SK-N-SH (cell line): ENCODE results near the gene PAM. TPM values are rescaled to one million over a fixed set of nuclear protein-coding genes. Genes with fewer than 3 reads are reported as not detected.

ENCODE experiments used
- CTCF ChIA-PET: fragments of 300-600, 350-600 bp; formaldehyde crosslinking; extraction: SDS; loops from one replicate; lab custom pipeline; 2021; lab: Yijun Ruan, JAX
- POLR2A ChIA-PET: fragments of 350-600 bp; sonication (Branson Sonifier 250); formaldehyde crosslinking; extraction: SDS; loops from one replicate; lab custom pipeline; 2020; ENCODE audit warnings: antibody characterized with exemption, inconsistent platforms; lab: Yijun Ruan, JAX
- DNase-seq: peaks from one replicate; pipeline ENCODE4 v3.0.0; 2012
- H2AFZ ChIP-seq: fragments of 200-600 bp; sonication (generic); 2 replicates; pipeline ENCODE4 v1.8.1; 2016; ENCODE audit warnings: antibody characterized with exemption, mild to moderate bottlenecking, low read depth
- H3F3A ChIP-seq: fragments of 200-600 bp; sonication (generic); replicated peaks from 2 replicates; pipeline ENCODE3; 2016; ENCODE audit warnings: antibody characterized with exemption, mild to moderate bottlenecking; ENCODE audit not compliant: insufficient read depth
- H3K27ac ChIP-seq, 2 experiments: fragments of 200-500 bp in 1 of 2; fragments of 200-600 bp in 1 of 2; sonication (Bioruptor generic) in 1 of 2; sonication (generic), shearing (Covaris generic) in 1 of 2; 2 replicates each; pipeline versions ENCODE4 v1.5.1 to v1.6.1; 2014 to 2016; ENCODE audit warnings: low read depth in 2 of 2, inconsistent platforms in 1 of 2, low read length in 1 of 2, mild to moderate bottlenecking in 1 of 2, mixed read lengths in 1 of 2
- H3K27me3 ChIP-seq: fragments of 200-600 bp; sonication (generic), shearing (Covaris generic); 2 replicates; pipeline ENCODE4 v1.6.1; 2016; ENCODE audit warnings: mixed run types; ENCODE audit not compliant: insufficient read depth
- H3K36me3 ChIP-seq, 2 experiments: fragments of 200-500 bp in 1 of 2; fragments of 200-600 bp in 1 of 2; sonication (Bioruptor generic) in 1 of 2; sonication (generic) in 1 of 2; replicated peaks in 1 of 2; 2 replicates each; pipeline versions ENCODE3 to v1.5.1; 2014 to 2016; ENCODE audit warnings: low read length in 1 of 2, mild to moderate bottlenecking in 1 of 2; ENCODE audit not compliant: insufficient read depth in 2 of 2, control insufficient read depth in 1 of 2
- H3K4me1 ChIP-seq, 2 experiments: fragments of 200-500 bp in 1 of 2; fragments of 200-600 bp in 1 of 2; sonication (Bioruptor generic) in 1 of 2; sonication (generic), shearing (Covaris generic) in 1 of 2; 2 replicates each; pipeline versions ENCODE4 v1.5.1 to v1.6.1; 2014 to 2016; ENCODE audit warnings: low read depth in 1 of 2, low read length in 1 of 2, mixed run types in 1 of 2; ENCODE audit not compliant: insufficient read depth in 2 of 2, control insufficient read depth in 1 of 2
- H3K4me2 ChIP-seq: fragments of 200-600 bp; sonication (generic), shearing (Covaris generic); 2 replicates; pipeline ENCODE4 v1.6.1; 2017; ENCODE audit warnings: mixed run types
- H3K4me3 ChIP-seq, 2 experiments: fragments of 200-500 bp in 1 of 2; fragments of 200-600 bp in 1 of 2; sonication (Bioruptor generic) in 1 of 2; sonication (generic), shearing (Covaris generic) in 1 of 2; 2 replicates each; pipeline versions ENCODE4 v1.5.1 to v1.8.1; 2014 to 2016; ENCODE audit warnings: low read depth in 2 of 2, inconsistent platforms in 1 of 2, low read length in 1 of 2, mild to moderate bottlenecking in 1 of 2, mixed read lengths in 1 of 2, moderate library complexity in 1 of 2
- H3K79me2 ChIP-seq: fragments of 200-600 bp; sonication (generic); 2 replicates; pipeline ENCODE4 v1.8.1; 2017; ENCODE audit warnings: mild to moderate bottlenecking; ENCODE audit not compliant: insufficient read depth
- H3K9ac ChIP-seq: fragments of 200-600 bp; sonication (generic); 2 replicates; pipeline ENCODE4 v1.6.1; 2017; ENCODE audit warnings: mixed run types
- H3K9me2 ChIP-seq: fragments of 200-600 bp; sonication (generic); 2 replicates; pipeline ENCODE4 v1.6.1; 2017; ENCODE audit warnings: mixed run types
- H3K9me3 ChIP-seq: fragments of 200-600 bp; sonication (generic); 2 replicates; pipeline ENCODE4 v1.6.1; 2017; ENCODE audit warnings: mixed run types, mild to moderate bottlenecking, moderate library complexity
- H4K20me1 ChIP-seq: fragments of 200-600 bp; sonication (generic); 2 replicates; pipeline ENCODE4 v1.6.1; 2017; ENCODE audit warnings: mild to moderate bottlenecking, mixed run types; ENCODE audit not compliant: insufficient read depth
- CHD2 ChIP-seq: fragments of 150-350 bp; IDR thresholded peaks from 2 replicates; pipeline ENCODE4 v1.6.1; 2018; ENCODE audit warnings: low read length; ENCODE audit not compliant: partially characterized antibody
- CTCF ChIP-seq: fragments of 200-600 bp; sonication (generic); IDR thresholded peaks from 2 replicates; pipeline ENCODE4 v1.6.1; 2017; ENCODE audit warnings: antibody characterized with exemption, mild to moderate bottlenecking, moderate library complexity
- ELF1 ChIP-seq: IDR thresholded peaks from 2 replicates; pipeline ENCODE4 v1.4.0; 2012
- EZH2phosphoT487 ChIP-seq: fragments of 200-600 bp; sonication (generic); IDR thresholded peaks from 2 replicates; pipeline ENCODE4 v1.6.1; 2017; ENCODE audit warnings: low read depth, mixed run types, mild to moderate bottlenecking, antibody characterized with exemption, moderate library complexity, borderline replicate concordance
- FOXM1 ChIP-seq: IDR thresholded peaks from 2 replicates; pipeline ENCODE4 v1.4.0; 2012; ENCODE audit warnings: low read depth, mild to moderate bottlenecking
- IRF3 ChIP-seq: fragments of 150-350 bp; IDR thresholded peaks from 2 replicates; pipeline ENCODE4 v1.6.1; 2016; ENCODE audit warnings: mild to moderate bottlenecking, low read depth, low read length
- JUND ChIP-seq: IDR thresholded peaks from 2 replicates; pipeline ENCODE4 v1.4.0; 2012
- MXI1 ChIP-seq: IDR thresholded peaks from 2 replicates; pipeline ENCODE4 v1.6.1; 2012; ENCODE audit warnings: mild to moderate bottlenecking, low read depth, low read length, improper control_type of control experiment
- NFIC ChIP-seq: IDR thresholded peaks from 2 replicates; pipeline ENCODE4 v1.4.0; 2012; ENCODE audit warnings: borderline replicate concordance
- NRF1 ChIP-seq: IDR thresholded peaks from 2 replicates; pipeline ENCODE4 v1.6.1; 2012; ENCODE audit warnings: low read depth, mild to moderate bottlenecking, low read length
- PBX3 ChIP-seq: IDR thresholded peaks from 2 replicates; pipeline ENCODE4; 2012
- RAD21 ChIP-seq: IDR thresholded peaks from 2 replicates; pipeline ENCODE4 v1.6.1; 2012; ENCODE audit warnings: mild to moderate bottlenecking, low read length
- RCOR1 ChIP-seq: fragments of 150-350 bp; IDR thresholded peaks from 2 replicates; pipeline ENCODE4 v1.6.1; 2017; ENCODE audit warnings: antibody characterized with exemption, low read length
- SIN3A ChIP-seq: IDR thresholded peaks from 2 replicates; pipeline ENCODE4 v1.6.1; 2012; ENCODE audit warnings: low read depth, mild to moderate bottlenecking, low read length, moderate library complexity, borderline replicate concordance
- SMC3 ChIP-seq: IDR thresholded peaks from 2 replicates; pipeline ENCODE4 v1.6.1; 2012; ENCODE audit warnings: low read depth, low read length, improper control_type of control experiment
- TEAD4 ChIP-seq: IDR thresholded peaks from 2 replicates; pipeline ENCODE4 v1.4.0; 2012; ENCODE audit warnings: mild to moderate bottlenecking, borderline replicate concordance; ENCODE audit not compliant: insufficient read depth
- USF1 ChIP-seq: IDR thresholded peaks from 2 replicates; pipeline ENCODE4 v1.4.0; 2012; ENCODE audit warnings: low read depth, borderline replicate concordance
- YY1 ChIP-seq: IDR thresholded peaks from 2 replicates; pipeline ENCODE4 v1.4.0; 2012; ENCODE audit warnings: low read depth, mild to moderate bottlenecking
- WGBS: methylation state at CpG from one replicate; pipeline ENCODE4 v1.1.6; 2017; ENCODE audit warnings: low lambda C conversion rate; 5-methylcytosine and 5-hydroxymethylcytosine counted together
- polyA plus RNA-seq, 3 experiments: library from polyadenylated mRNA; depleted of rRNA; stranded (reverse); fragments of >200 nt; gene quantifications; 2 replicates each; pipeline ENCODE4 v1.2.3, GENCODE V29; 2012

PAM gene
- polyA plus RNA-seq, 1 of the 3 experiments (the other 2 are of a cell fraction): 507 TPM

- Histone ChIP-seq H3K36me3 (no peaks in the 10 kb centered on the region), H3K27ac (peak overlapping the region in 1 of 2 experiments; percentile 24; a peak in 2 of 4 replicates), H2AFZ (no peak overlapping the region), H3K4me3 (no peak overlapping the region), H3K4me2 (no peak overlapping the region), H4K20me1 (no peaks in the 10 kb centered on the region), H3F3A (peaks cover 7% of the 10 kb centered on the region), H3K79me2 (peaks cover 25% of the 10 kb centered on the region), H3K9me3 (no peaks in the 10 kb centered on the region), H3K4me1 (peaks cover 11 to 18% of the 10 kb centered on the region in 2 experiments; a peak in 3 of 4 replicates), H3K9me2 (no peaks in the 10 kb centered on the region), H3K9ac (no peak overlapping the region), H3K27me3 (no peaks in the 10 kb centered on the region)
- ChIA-PET CTCF (interaction anchor here (1.4 kb wide), 1 partner anchor 339 kb away, joined by 3 read pairs; no protein-coding TSS in a partner anchor), POLR2A (no interaction called here)
- 91% methylated on average over 2 of the region's 2 CpGs for WGBS
- TF ChIP-seq RCOR1 (no peak), SMC3 (no peak), SIN3A (no peak), TEAD4 (no peak), FOXM1 (no peak), NRF1 (no peak), ELF1 (no peak), IRF3 (no peak), USF1 (no peak), NFIC (no peak), MXI1 (no peak), EZH2phosphoT487 (no peak), CHD2 (no peak), CTCF (no peak), PBX3 (no peak), YY1 (no peak), RAD21 (no peak), JUND (no peak)
- no peak for DNase-seq
These were observed 45.3 kb downstream of the PAM start for GRCh38 chr5:102800427-102800826.
